MCF 10A (cell line): Measurements from ENCODE around the gene B3GNT5. TPM values are rescaled to one million over a fixed set of nuclear protein-coding genes. Genes with fewer than 3 reads are reported as not detected.

Source experiments
- BruUV-seq: library from RNA; stranded (reverse); fragments of 400-500 nt; replicated peaks from 2 replicates; lab custom pipeline; 2021; lab: Mats Ljungman, UMichigan
- CTCF ChIA-PET: fragments of 300-600 bp; sonication (Branson Sonifier 250); formaldehyde crosslinking; extraction: SDS; loops from one replicate; lab custom pipeline; 2021; ENCODE audit warnings: antibody characterized with exemption, inconsistent platforms; lab: Yijun Ruan, JAX
- POLR2A ChIA-PET: fragments of 300-600, 350-650 bp; sonication (Branson Sonifier 250); formaldehyde crosslinking; extraction: SDS; loops from one replicate; lab custom pipeline; 2020; ENCODE audit warnings: antibody characterized with exemption, inconsistent platforms; lab: Yijun Ruan, JAX
- DNase-seq: peaks from one replicate; pipeline ENCODE4 v3.0.0-alpha.2; 2018; ENCODE audit not compliant: unreplicated experiment
- H3K27ac Mint-ChIP-seq: one replicate; pipeline ENCODE4 v1.8.0; 2022; ENCODE audit warnings: mild to moderate bottlenecking, low read depth, mixed read lengths; ENCODE audit not compliant: unreplicated experiment
- H3K27me3 Mint-ChIP-seq: one replicate; pipeline ENCODE4 v1.8.0; 2022; ENCODE audit warnings: mixed read lengths; ENCODE audit not compliant: insufficient read depth, unreplicated experiment
- H3K36me3 Mint-ChIP-seq: one replicate; pipeline ENCODE4 v1.8.0; 2022; ENCODE audit warnings: mild to moderate bottlenecking, moderate library complexity, mixed read lengths; ENCODE audit not compliant: insufficient read depth, unreplicated experiment
- H3K4me1 Mint-ChIP-seq: one replicate; pipeline ENCODE4 v1.8.0; 2022; ENCODE audit warnings: mixed read lengths; ENCODE audit not compliant: insufficient read depth, unreplicated experiment
- H3K4me3 Mint-ChIP-seq: one replicate; pipeline ENCODE4 v1.8.0; 2022; ENCODE audit warnings: mild to moderate bottlenecking, moderate library complexity, mixed read lengths; ENCODE audit not compliant: unreplicated experiment
- H3K9me3 Mint-ChIP-seq: one replicate; pipeline ENCODE4 v1.8.0; 2022; ENCODE audit warnings: mixed read lengths; ENCODE audit not compliant: unreplicated experiment
- intact Hi-C: fragments of 100-400 bp; cut with micrococcal nuclease; formaldehyde crosslinking; loops from 2 replicates; pipeline ENCODE4 v1.14.1; 2022
- total RNA-seq: library from RNA; stranded (reverse); gene quantifications from 2 replicates; pipeline ENCODE4 v1.2.3, GENCODE V29; 2022
- TF ChIP-seq, protein P1 (sequence below): fragments of 200-600 bp; IDR thresholded peaks from one replicate; pipeline ENCODE4 v1.8.0; 2022; ENCODE audit warnings: antibody characterized with exemption, mild to moderate bottlenecking; ENCODE audit not compliant: unreplicated experiment

B3GNT5 gene
- total RNA-seq, 1 experiment from 2014 or later = 80.1 TPM

GRCh38 chr3:183210341-183210740 lies 42.7 kb upstream of the B3GNT5 start:
- Mint-ChIP-seq H3K9me3 (no peaks in the 10 kb centered on the region), H3K27ac (no peak overlapping the region), H3K36me3 (no peaks in the 10 kb centered on the region), H3K4me1 (peaks cover 6% of the 10 kb centered on the region), H3K4me3 (no peak overlapping the region), H3K27me3 (no peaks in the 10 kb centered on the region)
- TF ChIP-seq, protein P1, sequence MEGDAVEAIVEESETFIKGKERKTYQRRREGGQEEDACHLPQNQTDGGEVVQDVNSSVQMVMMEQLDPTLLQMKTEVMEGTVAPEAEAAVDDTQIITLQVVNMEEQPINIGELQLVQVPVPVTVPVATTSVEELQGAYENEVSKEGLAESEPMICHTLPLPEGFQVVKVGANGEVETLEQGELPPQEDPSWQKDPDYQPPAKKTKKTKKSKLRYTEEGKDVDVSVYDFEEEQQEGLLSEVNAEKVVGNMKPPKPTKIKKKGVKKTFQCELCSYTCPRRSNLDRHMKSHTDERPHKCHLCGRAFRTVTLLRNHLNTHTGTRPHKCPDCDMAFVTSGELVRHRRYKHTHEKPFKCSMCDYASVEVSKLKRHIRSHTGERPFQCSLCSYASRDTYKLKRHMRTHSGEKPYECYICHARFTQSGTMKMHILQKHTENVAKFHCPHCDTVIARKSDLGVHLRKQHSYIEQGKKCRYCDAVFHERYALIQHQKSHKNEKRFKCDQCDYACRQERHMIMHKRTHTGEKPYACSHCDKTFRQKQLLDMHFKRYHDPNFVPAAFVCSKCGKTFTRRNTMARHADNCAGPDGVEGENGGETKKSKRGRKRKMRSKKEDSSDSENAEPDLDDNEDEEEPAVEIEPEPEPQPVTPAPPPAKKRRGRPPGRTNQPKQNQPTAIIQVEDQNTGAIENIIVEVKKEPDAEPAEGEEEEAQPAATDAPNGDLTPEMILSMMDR = no peak
- intact Hi-C loops = no loop called here
- ChIA-PET POLR2A (no interaction called here), CTCF (interaction anchor here (0.6 kb wide), 1 partner anchor 10 kb away, joined by 4 read pairs; no protein-coding TSS in a partner anchor)
- no peak for DNase-seq
- BruUV-seq = no TSS peak

GRCh38 chr3:183210862-183211341 lies 42.2 kb upstream of the B3GNT5 start:
- TF ChIP-seq, protein P1 = no peak
- H3K4me3 Mint-ChIP-seq = no peak overlapping the region
- DNase-seq = no peak
- ChIA-PET POLR2A (no interaction called here), CTCF (no interaction called here)
- no peaks in the 10 kb centered on the region for H3K9me3 Mint-ChIP-seq
- BruUV-seq = no TSS peak
- H3K4me1 Mint-ChIP-seq = peaks cover 6% of the 10 kb centered on the region
- no peaks in the 10 kb centered on the region for H3K27me3 Mint-ChIP-seq
- no peak overlapping the region for H3K27ac Mint-ChIP-seq
- intact Hi-C loops = no loop called here
- no peaks in the 10 kb centered on the region for H3K36me3 Mint-ChIP-seq

GRCh38 chr3:183211352-183211751 lies 41.7 kb upstream of the B3GNT5 start:
- CTCF ChIA-PET = no interaction called here
- no peak for DNase-seq
- no TSS peak for BruUV-seq
- H3K4me1 Mint-ChIP-seq = peaks cover 6% of the 10 kb centered on the region
- H3K4me3 Mint-ChIP-seq = no peak overlapping the region
- intact Hi-C loops = no loop called here
- H3K36me3 Mint-ChIP-seq = no peaks in the 10 kb centered on the region
- no peak overlapping the region for H3K27ac Mint-ChIP-seq
- POLR2A ChIA-PET = no interaction called here
- H3K27me3 Mint-ChIP-seq = no peaks in the 10 kb centered on the region
- TF ChIP-seq, protein P1 = no peak
- H3K9me3 Mint-ChIP-seq = no peaks in the 10 kb centered on the region

DNA sequence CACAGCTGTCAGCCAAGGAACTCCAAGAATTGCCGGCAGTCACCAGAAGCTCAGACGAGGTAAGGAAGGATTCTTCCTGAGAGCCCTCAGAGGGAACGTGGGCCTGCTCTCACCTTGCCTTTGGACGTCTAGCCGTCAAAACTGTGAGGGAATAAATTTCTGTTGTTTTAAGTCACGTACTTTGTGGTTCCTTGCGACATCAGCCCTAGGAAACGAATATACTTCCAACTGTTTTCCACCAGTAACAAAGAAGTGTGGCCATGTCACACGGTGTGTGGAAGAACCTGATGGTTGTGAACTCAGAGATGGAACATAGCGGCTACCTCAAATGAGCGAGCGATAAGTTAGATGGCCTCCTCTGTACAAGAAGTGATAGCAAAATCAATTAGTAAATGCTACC lies 41.0 kb upstream of the B3GNT5 start:
- no peaks in the 10 kb centered on the region for H3K27me3 Mint-ChIP-seq
- TF ChIP-seq, protein P1 = no peak
- H3K36me3 Mint-ChIP-seq = no peaks in the 10 kb centered on the region
- ChIA-PET POLR2A (no interaction called here), CTCF (interaction anchor here (0.7 kb wide), 1 partner anchor 15 kb away, joined by 3 read pairs; no protein-coding TSS in a partner anchor)
- H3K4me3 Mint-ChIP-seq = no peak overlapping the region
- H3K27ac Mint-ChIP-seq = no peak overlapping the region
- intact Hi-C loops = no loop called here
- no peak for DNase-seq
- BruUV-seq = no TSS peak
- H3K9me3 Mint-ChIP-seq = no peaks in the 10 kb centered on the region
- no peaks in the 10 kb centered on the region for H3K4me1 Mint-ChIP-seq
